Activated T-helper 1 cell treated with anti-CD3 and anti-CD28 coated beads, Interleukin-12 subunit alpha, Interleukin-12 subunit beta, Interleukin-2, Interleukin-4 antibody, amounts not matched to agents 30 ng/mL and 10 ng/mL and 1 ng/mL, durations not matched to agents 14 hours and 24 hours and 36 hours (primary cell): ENCODE data around the gene GPR155. TPM values are rescaled to one million over a fixed set of nuclear protein-coding genes. Genes with fewer than 3 reads are reported as not detected.
A peak's percentile ranks its signal among the peaks of the same experiment; 100 is the strongest.
"Not testable (repeated sequence)": the region's sequence is repeated elsewhere in the genome, so short reads cannot be mapped to it uniquely, and the experiment has no call there.

Experiments
- DNase-seq: peaks from one replicate; pipeline ENCODE4 v3.0.0; 2021; ENCODE audit warnings: low spot score
- H3K27ac Mint-ChIP-seq: one replicate; pipeline ENCODE4 v1.8.0; 2021; ENCODE audit warnings: mild to moderate bottlenecking, mixed read lengths
- H3K27me3 Mint-ChIP-seq: one replicate; pipeline ENCODE4 v1.8.0; 2022; ENCODE audit warnings: mild to moderate bottlenecking, moderate library complexity, mixed read lengths; ENCODE audit not compliant: insufficient read depth
- H3K36me3 Mint-ChIP-seq: one replicate; pipeline ENCODE4 v1.8.0; 2021; ENCODE audit warnings: low read depth, mixed read lengths
- H3K4me1 Mint-ChIP-seq: one replicate; pipeline ENCODE4 v1.8.0; 2021; ENCODE audit warnings: low read depth, mixed read lengths
- H3K4me3 Mint-ChIP-seq: one replicate; pipeline ENCODE4 v1.8.0; 2021; ENCODE audit warnings: mild to moderate bottlenecking, moderate library complexity, mixed read lengths
- H3K9me3 Mint-ChIP-seq: one replicate; pipeline ENCODE4 v1.8.0; 2021; ENCODE audit warnings: mixed read lengths
- intact Hi-C: fragments of 100-400 bp; cut with micrococcal nuclease; formaldehyde crosslinking; loops from one replicate; pipeline ENCODE4 v1.15.1; 2024
- total RNA-seq: library from RNA; stranded (reverse); gene quantifications from 2 replicates; pipeline ENCODE4 v1.2.3, GENCODE V29; 2022

Gene GPR155
- total RNA-seq, 1 donor from 2014 or later: 2.7 TPM

DNA sequence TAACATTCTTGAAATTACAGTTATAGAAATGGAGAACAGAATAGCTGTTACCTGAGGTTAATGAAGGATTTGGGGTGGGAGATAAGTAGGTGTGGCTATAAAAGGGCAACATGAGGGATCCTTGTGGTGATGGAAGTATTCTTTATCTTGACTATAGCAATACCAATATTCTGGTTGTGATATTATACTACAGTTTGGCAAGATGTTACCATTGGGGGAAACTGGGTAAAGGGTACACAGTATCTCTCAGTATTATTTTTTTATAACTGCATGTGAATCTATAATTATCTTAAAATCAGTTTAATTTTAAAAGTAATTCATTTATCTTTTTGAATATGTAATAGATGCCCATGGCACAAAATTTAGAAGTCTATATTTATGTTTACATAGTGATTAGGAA lies 83.2 kb downstream of the GPR155 start:
- Mint-ChIP-seq H3K4me3 (no peak overlapping the region), H3K27me3 (no peaks in the 10 kb centered on the region), H3K36me3 (peaks cover 14% of the 10 kb centered on the region), H3K9me3 (no peaks in the 10 kb centered on the region), H3K4me1 (peaks cover 4% of the 10 kb centered on the region), H3K27ac (no peak overlapping the region)
- no peak for DNase-seq
- intact Hi-C loops: no loop called here

DNA sequence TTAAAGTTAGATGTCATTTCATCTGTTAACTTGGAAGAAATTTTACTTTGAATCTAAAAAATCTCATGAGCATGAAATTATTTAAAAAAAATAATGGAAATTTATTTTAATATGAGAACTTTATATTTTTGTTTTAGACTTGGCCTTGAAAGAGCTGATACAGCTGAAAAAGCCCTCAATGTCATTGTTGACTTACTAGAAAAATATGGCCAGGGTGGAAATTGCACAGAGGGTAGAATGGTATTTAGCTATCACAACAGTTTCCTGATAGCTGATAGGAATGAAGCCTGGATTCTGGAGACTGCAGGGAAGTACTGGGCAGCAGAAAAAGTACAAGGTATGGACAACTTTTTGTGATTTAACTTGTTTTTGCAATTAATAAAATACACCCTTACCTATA lies 86.0 kb downstream of the GPR155 start:
- DNase-seq: no peak
- Mint-ChIP-seq H3K4me1 (peaks cover 20% of the 10 kb centered on the region), H3K4me3 (no peak overlapping the region), H3K9me3 (no peaks in the 10 kb centered on the region), H3K36me3 (peaks cover 15% of the 10 kb centered on the region), H3K27me3 (no peaks in the 10 kb centered on the region), H3K27ac (no peak overlapping the region)
- intact Hi-C loops: no loop called here

DNA sequence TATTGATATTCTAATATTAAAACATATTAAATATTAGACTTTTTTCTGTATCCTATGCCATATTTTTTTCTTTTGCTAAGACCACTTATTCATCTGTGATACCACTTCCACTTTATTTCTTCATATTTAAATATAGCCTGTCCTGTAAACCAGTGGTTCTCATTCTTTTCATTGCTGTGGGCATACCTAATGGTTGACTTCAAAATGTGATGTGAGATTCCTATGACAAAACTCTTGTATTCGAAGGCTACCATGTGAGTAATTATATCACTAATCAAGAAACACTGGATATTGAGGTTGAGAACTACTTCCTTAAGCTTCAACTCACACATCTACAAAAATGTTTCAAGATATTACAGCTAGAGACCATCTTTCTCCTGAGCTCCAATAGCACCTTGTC lies 87.7 kb downstream of the GPR155 start:
- Mint-ChIP-seq H3K27ac (no peak overlapping the region), H3K4me3 (no peak overlapping the region), H3K9me3 (no peaks in the 10 kb centered on the region), H3K4me1 (peaks cover 28% of the 10 kb centered on the region), H3K27me3 (no peaks in the 10 kb centered on the region), H3K36me3 (peaks cover 20% of the 10 kb centered on the region)
- no peak for DNase-seq
- intact Hi-C loops: loop anchor here (5.0 to 10.0 kb wide), 5 partner anchors 168 to 1322 kb away; partner anchors contain the start of genes ATP5MC3 and MAP3K20

DNA sequence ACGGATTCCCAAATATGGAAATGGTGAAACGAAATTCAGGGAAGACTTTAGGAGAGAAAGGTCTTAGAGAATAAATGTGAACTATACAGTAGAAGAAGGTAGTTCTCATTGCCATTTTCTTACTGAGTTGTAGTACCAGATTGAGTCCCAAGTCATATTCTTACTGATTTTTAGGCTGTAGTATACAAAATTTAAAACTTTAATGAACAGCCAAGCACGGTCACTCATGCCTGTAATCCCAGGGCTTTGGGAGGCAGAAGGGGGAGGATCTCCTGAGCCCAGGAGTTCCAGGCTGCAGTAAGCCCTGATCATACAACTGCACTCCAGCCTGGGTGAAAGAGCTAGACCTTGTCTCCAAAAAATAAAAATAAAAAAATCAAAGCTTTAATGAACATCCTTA lies 89.1 kb downstream of the GPR155 start:
- Mint-ChIP-seq H3K4me1 (peaks cover 37% of the 10 kb centered on the region), H3K4me3 (no peak overlapping the region), H3K36me3 (peaks cover 17% of the 10 kb centered on the region), H3K27me3 (no peaks in the 10 kb centered on the region), H3K27ac (no peak overlapping the region), H3K9me3 (no peaks in the 10 kb centered on the region)
- DNase-seq: no peak
- intact Hi-C loops: loop anchor here (5.0 to 10.0 kb wide), 5 partner anchors 170 to 1320 kb away; partner anchors contain the start of genes ATP5MC3 and MAP3K20

DNA sequence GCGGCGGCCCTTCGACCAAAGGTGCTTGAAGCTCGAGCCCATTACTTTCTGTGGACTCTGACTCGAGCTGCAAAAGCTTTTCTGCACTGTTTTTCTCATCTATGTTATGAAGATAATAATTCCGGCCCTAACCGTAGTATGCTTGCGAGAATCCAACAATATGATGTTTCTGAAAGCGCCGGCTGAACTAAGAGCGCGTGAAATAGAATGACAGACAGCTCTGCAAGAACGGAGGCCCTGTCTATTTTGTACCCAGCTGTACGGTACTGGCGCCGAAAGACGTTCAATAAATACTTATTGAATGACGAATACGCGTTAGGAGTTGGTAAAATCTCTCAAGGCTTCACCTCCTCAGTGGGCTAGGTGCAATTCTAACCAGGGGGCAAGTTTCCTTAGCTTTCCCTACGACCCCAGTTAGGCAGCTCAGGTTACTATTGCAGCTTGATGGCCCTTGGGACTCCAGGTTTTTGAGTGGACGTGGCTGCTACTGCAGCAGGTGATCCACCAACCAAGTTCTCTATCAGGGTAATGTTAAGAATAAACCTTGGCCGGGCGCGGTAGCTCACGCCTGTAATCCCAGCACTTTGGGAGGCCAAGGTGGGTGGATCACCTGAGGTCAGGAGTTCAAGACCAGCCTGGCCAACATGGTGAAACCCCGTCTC lies 90.7 kb downstream of the GPR155 start:
- Mint-ChIP-seq H3K27ac (peak overlapping the region; percentile 83), H3K4me3 (peak overlapping the region; percentile 95), H3K36me3 (peaks cover 22% of the 10 kb centered on the region), H3K27me3 (no peaks in the 10 kb centered on the region), H3K4me1 (peaks cover 44% of the 10 kb centered on the region), H3K9me3 (no peaks in the 10 kb centered on the region)
- intact Hi-C loops: loop anchor here (1.0 to 10.0 kb wide), 8 partner anchors 91 to 1319 kb away; partner anchors contain the start of genes ATP5MC3, GPR155, MAP3K20 and OLA1
- no peak for DNase-seq

DNA sequence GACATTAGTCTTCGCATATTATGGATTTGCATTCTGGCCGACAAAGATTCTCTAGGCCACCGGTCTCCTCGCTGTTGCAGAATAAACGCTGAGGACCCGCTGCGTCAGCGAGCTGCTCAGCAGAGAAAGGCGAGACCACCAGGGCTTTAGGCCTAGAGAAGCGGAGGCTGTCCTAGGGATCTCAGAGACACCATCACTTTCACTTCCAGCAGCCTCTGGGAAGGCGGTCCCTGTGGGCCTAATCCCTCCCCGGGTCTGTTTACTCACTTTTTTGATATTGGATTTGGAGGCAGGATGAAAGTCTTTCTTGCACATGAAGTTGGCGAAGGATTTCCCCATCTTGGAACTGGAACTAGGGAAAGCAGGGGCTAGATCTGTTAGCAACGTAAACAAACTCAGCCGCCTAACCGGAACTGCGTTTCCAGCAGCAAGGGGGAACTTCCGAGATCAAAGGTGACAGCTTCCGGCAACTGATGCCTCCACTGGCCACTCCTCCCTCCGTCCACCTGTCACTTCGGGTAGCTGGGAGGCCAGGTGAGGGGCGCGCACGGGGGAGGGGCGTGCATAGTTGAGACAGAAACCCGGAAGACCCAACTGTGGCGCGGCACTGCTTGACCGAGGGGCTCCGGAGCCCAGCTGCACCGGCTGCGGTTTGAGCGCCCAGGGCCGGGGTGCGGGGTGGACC lies 91.4 kb downstream of the GPR155 start, which contains the start of gene SCRN3:
SCRN3 (plus strand) TSS at position 447 of the 685 bp plus-strand sequence. CDS start 2,554 bp downstream, outside the sequence.
- Mint-ChIP-seq H3K4me3 (peak within 1 kb of the TSS; percentile 95), H3K27me3 (no peaks in the 10 kb centered on the region), H3K27ac (peak within 1 kb of the TSS; percentile 97), H3K4me1 (peaks cover 44% of the 10 kb centered on the region), H3K9me3 (no peaks in the 10 kb centered on the region), H3K36me3 (peaks cover 21% of the 10 kb centered on the region)
- intact Hi-C loops: loop anchor here (1.0 to 10.0 kb wide), 8 partner anchors 92 to 1318 kb away; partner anchors contain the start of genes ATP5MC3, GPR155, MAP3K20 and OLA1
- DNase-seq: peak; percentile 74

DNA sequence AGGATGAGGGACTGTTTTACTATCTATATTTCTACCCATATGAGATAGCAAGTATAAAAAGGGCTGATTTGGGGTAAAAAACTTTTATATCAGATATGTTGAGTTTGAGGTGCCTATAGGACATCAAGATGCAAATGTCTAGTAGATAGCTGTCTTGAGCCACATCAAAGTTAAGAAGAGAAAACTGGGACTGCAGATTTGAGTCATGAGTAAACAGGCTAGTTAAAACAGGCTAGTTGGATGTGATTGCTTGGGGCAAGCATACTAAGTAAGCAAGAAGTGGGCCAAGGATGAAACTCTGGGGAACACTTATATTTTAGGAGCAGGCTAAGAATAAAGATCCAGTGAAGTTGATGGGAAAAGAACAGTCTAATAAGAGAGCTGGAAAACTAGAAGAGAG lies 94.1 kb downstream of the GPR155 start:
- H3K4me1 Mint-ChIP-seq: peaks cover 55% of the 10 kb centered on the region
- intact Hi-C loops: loop anchor here (10.0 kb wide), 1 partner anchor 792 kb away; the partner anchor contains the start of gene ATP5MC3
- no peaks in the 10 kb centered on the region for H3K9me3 Mint-ChIP-seq
- no peak overlapping the region for H3K4me3 Mint-ChIP-seq
- H3K27ac Mint-ChIP-seq: peak overlapping the region; percentile 10
- H3K36me3 Mint-ChIP-seq: peaks cover 29% of the 10 kb centered on the region
- no peaks in the 10 kb centered on the region for H3K27me3 Mint-ChIP-seq
- no peak for DNase-seq

DNA sequence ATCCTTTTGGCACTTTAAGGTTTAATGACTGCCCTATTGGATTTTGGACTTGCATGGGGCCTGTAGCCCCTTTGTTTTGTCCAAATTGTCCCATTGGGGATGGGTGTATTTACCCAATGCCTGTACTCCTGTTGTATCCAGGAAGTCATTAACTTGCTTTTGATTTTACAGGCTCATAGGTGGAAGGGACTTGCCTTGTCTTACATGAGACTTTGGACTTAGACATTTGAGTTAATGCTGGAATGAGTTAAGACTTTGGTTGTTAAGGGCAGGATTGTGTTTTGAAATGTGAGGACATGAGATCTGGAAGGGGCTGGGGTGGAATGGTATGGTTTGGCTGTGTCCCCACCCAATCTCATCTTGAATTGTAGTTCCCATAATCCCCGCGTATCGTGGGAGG lies 96.5 kb downstream of the GPR155 start:
- H3K27me3 Mint-ChIP-seq, H3K4me3 Mint-ChIP-seq, H3K27ac Mint-ChIP-seq, DNase-seq, H3K9me3 Mint-ChIP-seq: not testable (repeated sequence)
- H3K36me3 Mint-ChIP-seq: peaks cover 34% of the 10 kb centered on the region
- H3K4me1 Mint-ChIP-seq: peaks cover 43% of the 10 kb centered on the region
- intact Hi-C loops: loop anchor here (10.0 kb wide), 1 partner anchor 794 kb away; the partner anchor contains the start of gene ATP5MC3

DNA sequence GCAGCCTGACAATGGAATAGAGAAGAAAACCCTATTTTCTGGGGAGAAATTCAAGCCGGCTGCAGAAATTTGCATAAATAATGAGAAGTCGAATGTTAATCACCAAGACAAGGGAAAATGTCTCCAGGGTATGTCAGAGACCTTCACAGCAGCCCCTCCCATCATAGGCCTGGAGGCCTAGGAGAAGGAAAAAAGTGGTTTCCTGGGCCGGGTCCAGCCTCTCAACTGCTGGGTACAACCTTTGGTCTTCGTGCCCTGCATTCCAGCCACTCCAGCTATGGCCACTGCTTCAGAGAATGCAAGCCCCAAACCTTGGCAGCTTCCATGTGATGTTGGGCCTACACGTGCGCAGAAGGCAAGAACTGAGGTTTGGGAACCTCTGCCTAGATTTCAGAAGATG lies 97.3 kb downstream of the GPR155 start:
- Mint-ChIP-seq H3K4me1 (peaks cover 40% of the 10 kb centered on the region), H3K4me3 (no peak overlapping the region), H3K36me3 (peaks cover 35% of the 10 kb centered on the region), H3K27me3 (no peaks in the 10 kb centered on the region), H3K9me3 (no peaks in the 10 kb centered on the region), H3K27ac (no peak overlapping the region)
- intact Hi-C loops: no loop called here
- DNase-seq: no peak

DNA sequence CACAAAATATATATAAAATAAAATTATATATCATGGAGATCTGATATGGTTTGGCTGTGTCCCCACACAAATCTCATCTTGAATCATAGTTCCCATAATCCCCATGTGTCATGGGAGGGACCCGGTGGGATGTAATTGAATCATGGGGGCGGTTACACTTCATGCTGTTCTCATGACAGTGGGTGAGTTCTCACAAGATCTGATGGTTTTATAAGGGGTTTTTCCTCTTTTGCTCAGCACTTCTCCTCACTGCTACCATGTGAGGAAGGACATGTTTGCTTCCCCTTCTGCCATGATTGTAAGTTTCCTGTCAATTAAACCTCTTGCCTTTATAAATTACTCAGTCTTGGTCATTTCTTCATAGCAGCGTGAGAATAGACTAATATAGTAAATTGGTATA lies 98.1 kb downstream of the GPR155 start:
- peaks cover 37% of the 10 kb centered on the region for H3K36me3 Mint-ChIP-seq
- H3K9me3 Mint-ChIP-seq, intact Hi-C loops, H3K27ac Mint-ChIP-seq, H3K27me3 Mint-ChIP-seq, H3K4me3 Mint-ChIP-seq, DNase-seq: not testable (repeated sequence)
- H3K4me1 Mint-ChIP-seq: peaks cover 37% of the 10 kb centered on the region

DNA sequence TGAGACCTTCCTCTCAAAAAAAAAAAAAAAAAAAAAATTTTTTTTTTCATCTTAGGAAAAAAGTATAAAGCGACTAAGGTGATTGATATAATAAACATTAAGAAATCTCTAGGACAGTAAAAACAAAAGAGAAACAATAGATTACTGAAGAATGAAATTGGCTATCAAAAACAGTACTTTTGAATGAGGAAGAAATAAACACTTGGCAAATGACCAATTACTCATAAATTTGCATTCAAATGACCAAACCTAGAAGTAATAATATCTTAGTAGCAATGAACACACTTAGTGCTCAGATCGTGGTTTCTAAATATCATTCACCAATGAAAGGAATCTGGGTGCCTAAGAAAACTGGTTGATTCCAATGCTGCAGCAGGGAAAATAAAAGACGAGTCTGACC lies 101.6 kb downstream of the GPR155 start:
- H3K4me1 Mint-ChIP-seq: peaks cover 29% of the 10 kb centered on the region
- DNase-seq: no peak
- intact Hi-C loops: no loop called here
- peaks cover 34% of the 10 kb centered on the region for H3K36me3 Mint-ChIP-seq
- H3K27ac Mint-ChIP-seq: no peak overlapping the region
- no peaks in the 10 kb centered on the region for H3K27me3 Mint-ChIP-seq
- no peaks in the 10 kb centered on the region for H3K9me3 Mint-ChIP-seq
- no peak overlapping the region for H3K4me3 Mint-ChIP-seq

DNA sequence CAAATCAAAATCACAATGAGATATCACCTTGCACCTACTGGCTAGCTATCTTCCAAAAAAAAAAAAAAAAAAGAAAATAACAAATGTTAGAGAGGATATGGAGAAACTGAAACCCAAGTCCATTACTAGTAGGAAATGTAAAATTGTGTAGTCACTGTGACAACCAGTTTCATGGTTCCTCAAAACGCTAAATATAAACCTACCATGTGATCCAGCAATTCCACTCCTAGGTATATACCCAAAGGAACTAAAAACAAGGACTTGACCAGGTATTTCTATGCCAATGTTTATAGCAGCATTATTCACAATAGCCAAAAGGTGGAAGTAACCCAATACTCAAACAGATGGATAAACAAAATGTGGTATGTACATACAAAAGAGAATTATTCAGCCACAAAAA lies 103.0 kb downstream of the GPR155 start:
- Mint-ChIP-seq H3K4me3 (no peak overlapping the region), H3K4me1 (peaks cover 19% of the 10 kb centered on the region), H3K36me3 (peaks cover 29% of the 10 kb centered on the region), H3K9me3 (no peaks in the 10 kb centered on the region), H3K27me3 (no peaks in the 10 kb centered on the region), H3K27ac (no peak overlapping the region)
- DNase-seq: no peak
- intact Hi-C loops: no loop called here
